Measurements from ENCODE around the gene TLE4. TPM values are rescaled to one million over a fixed set of nuclear protein-coding genes. Genes with fewer than 3 reads are reported as not detected.

Gene TLE4
- total RNA-seq, 1 experiment from 2014 or later: 0.97 TPM

DNA sequence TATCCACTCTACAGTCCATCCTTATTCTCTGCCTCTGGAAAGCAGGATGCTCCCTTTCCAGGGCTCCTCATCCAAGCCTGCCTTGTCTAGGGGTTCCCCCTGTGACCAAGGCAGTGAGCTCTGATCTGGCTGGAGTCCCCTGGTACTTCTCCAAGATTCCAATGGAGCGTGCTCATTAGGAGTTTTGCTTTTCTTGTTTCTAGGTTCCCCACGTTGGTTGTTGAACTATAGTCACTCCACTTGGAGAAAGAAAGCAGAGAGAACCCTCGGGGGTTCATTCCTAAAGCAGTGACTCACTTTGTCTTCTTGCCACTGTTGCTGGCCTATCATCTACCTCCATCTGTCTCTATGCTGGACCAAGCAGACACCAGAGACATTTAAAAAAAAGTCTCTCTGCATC is 192.6 kb downstream of the TLE4 start:
- no peaks in the 10 kb centered on the region for H3K4me1 Mint-ChIP-seq (ENCODE audit: low read depth, unreplicated experiment)
- CTCF ChIA-PET: no interaction called here
- H3K27ac Mint-ChIP-seq (ENCODE audit: unreplicated experiment): no peak overlapping the region
- peaks cover 8% of the 10 kb centered on the region for H3K9me3 Mint-ChIP-seq (ENCODE audit: low read depth, unreplicated experiment)
- TF ChIP-seq, protein P1, sequence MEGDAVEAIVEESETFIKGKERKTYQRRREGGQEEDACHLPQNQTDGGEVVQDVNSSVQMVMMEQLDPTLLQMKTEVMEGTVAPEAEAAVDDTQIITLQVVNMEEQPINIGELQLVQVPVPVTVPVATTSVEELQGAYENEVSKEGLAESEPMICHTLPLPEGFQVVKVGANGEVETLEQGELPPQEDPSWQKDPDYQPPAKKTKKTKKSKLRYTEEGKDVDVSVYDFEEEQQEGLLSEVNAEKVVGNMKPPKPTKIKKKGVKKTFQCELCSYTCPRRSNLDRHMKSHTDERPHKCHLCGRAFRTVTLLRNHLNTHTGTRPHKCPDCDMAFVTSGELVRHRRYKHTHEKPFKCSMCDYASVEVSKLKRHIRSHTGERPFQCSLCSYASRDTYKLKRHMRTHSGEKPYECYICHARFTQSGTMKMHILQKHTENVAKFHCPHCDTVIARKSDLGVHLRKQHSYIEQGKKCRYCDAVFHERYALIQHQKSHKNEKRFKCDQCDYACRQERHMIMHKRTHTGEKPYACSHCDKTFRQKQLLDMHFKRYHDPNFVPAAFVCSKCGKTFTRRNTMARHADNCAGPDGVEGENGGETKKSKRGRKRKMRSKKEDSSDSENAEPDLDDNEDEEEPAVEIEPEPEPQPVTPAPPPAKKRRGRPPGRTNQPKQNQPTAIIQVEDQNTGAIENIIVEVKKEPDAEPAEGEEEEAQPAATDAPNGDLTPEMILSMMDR (IDR thresholded peaks at IDR 0.05; ENCODE audit: unreplicated experiment): no peak
- intact Hi-C loops (cut with micrococcal nuclease; ENCODE audit: unreplicated experiment): no loop called here
- no peaks in the 10 kb centered on the region for H3K36me3 Mint-ChIP-seq (ENCODE audit: insufficient read depth, unreplicated experiment)
- H3K27me3 Mint-ChIP-seq (ENCODE audit: unreplicated experiment): no peaks in the 10 kb centered on the region
- BruUV-seq (replicated peaks): no TSS peak
- H3K4me3 Mint-ChIP-seq (ENCODE audit: low read depth, unreplicated experiment): no peak overlapping the region
- no peak for DNase-seq

- peaks cover 8% of the 10 kb centered on the region for H3K9me3 Mint-ChIP-seq (ENCODE audit: low read depth, unreplicated experiment)
- no peak overlapping the region for H3K4me3 Mint-ChIP-seq (ENCODE audit: low read depth, unreplicated experiment)
- BruUV-seq (replicated peaks): no TSS peak
Measured at GRCh38 chr9:79765466-79765865, 193.7 kb downstream of the TLE4 start.

DNA sequence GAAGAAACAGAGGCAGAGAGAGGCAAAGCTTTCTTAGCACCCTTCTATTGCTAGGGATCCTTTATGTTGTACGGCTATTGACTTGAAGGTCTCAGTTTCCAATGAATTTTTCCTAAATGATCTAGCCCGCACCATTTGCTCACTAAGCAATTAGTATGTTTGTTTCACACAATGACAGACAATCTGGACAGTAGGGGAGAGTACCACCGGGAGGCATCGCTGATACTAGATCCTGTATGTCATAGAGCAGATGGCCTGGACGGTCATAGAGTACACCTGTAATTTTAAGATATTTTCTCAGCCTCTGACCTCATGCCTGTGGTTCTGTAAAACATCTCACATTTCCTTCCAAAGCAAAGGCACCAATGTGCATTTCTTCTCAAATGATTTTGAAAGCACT is 194.3 kb downstream of the TLE4 start:
- H3K36me3 Mint-ChIP-seq (ENCODE audit: insufficient read depth, unreplicated experiment): no peaks in the 10 kb centered on the region
- DNase-seq: no peak
- CTCF ChIA-PET: no interaction called here
- H3K27me3 Mint-ChIP-seq (ENCODE audit: unreplicated experiment): no peaks in the 10 kb centered on the region
- BruUV-seq (replicated peaks): no TSS peak
- H3K4me3 Mint-ChIP-seq (ENCODE audit: low read depth, unreplicated experiment): no peak overlapping the region
- no peaks in the 10 kb centered on the region for H3K4me1 Mint-ChIP-seq (ENCODE audit: low read depth, unreplicated experiment)
- peaks cover 5% of the 10 kb centered on the region for H3K9me3 Mint-ChIP-seq (ENCODE audit: low read depth, unreplicated experiment)
- intact Hi-C loops (cut with micrococcal nuclease; ENCODE audit: unreplicated experiment): no loop called here
- TF ChIP-seq, protein P1 (IDR thresholded peaks at IDR 0.05; ENCODE audit: unreplicated experiment): no peak
- H3K27ac Mint-ChIP-seq (ENCODE audit: unreplicated experiment): no peak overlapping the region

More at GRCh38 chr9:79765466-79765865, 193.7 kb downstream of the TLE4 start:
- CTCF ChIA-PET: no interaction called here
- H3K36me3 Mint-ChIP-seq (ENCODE audit: insufficient read depth, unreplicated experiment): no peaks in the 10 kb centered on the region
- H3K27me3 Mint-ChIP-seq (ENCODE audit: unreplicated experiment): no peaks in the 10 kb centered on the region
- DNase-seq: no peak
- H3K27ac Mint-ChIP-seq (ENCODE audit: unreplicated experiment): no peak overlapping the region
- intact Hi-C loops (cut with micrococcal nuclease; ENCODE audit: unreplicated experiment): no loop called here
- H3K4me1 Mint-ChIP-seq (ENCODE audit: low read depth, unreplicated experiment): no peaks in the 10 kb centered on the region
- TF ChIP-seq, protein P1 (IDR thresholded peaks at IDR 0.05; ENCODE audit: unreplicated experiment): no peak

DNA sequence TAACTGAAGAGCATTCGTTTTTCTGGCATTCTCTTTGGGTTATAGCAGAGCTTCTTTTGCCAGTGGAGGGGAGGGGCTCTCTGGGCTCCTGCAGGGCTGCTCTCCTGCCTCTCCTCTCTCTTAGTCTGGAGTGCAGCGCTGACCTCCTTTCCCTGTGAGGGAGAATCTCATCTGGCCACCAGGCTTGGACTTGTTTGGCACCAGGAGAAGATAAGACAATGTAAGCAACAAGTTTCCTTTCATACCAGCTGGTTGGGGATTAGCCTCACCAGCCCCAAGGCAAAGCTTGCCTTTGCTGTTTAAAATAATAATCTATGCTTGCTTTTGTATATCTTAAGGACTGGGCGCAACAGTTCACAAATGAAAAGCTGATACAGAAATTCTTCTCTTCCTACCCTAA is 196.4 kb downstream of the TLE4 start:
- Mint-ChIP-seq H3K9me3 (ENCODE audit: low read depth, unreplicated experiment) (peaks cover 5% of the 10 kb centered on the region), H3K4me3 (ENCODE audit: low read depth, unreplicated experiment) (no peak overlapping the region), H3K4me1 (ENCODE audit: low read depth, unreplicated experiment) (no peaks in the 10 kb centered on the region), H3K27me3 (ENCODE audit: unreplicated experiment) (no peaks in the 10 kb centered on the region), H3K36me3 (ENCODE audit: insufficient read depth, unreplicated experiment) (no peaks in the 10 kb centered on the region), H3K27ac (ENCODE audit: unreplicated experiment) (no peak overlapping the region)
- TF ChIP-seq, protein P1 (IDR thresholded peaks at IDR 0.05; ENCODE audit: unreplicated experiment): no peak
- intact Hi-C loops (cut with micrococcal nuclease; ENCODE audit: unreplicated experiment): no loop called here
- no TSS peak for BruUV-seq (replicated peaks)
- no peak for DNase-seq
- CTCF ChIA-PET: no interaction called here
